A549 (cell line): ENCODE results near the gene SZT2. TPM values are rescaled to one million over a fixed set of nuclear protein-coding genes. Genes with fewer than 3 reads are reported as not detected.

Source experiments
- ATAC-seq, 2 experiments: fragments of 200-7000 bp in 1 of 2; fragments of >200 bp in 1 of 2; cut with Nextera tagmentation in 1 of 2; cut with Tn5 transposase in 1 of 2; 3 replicates each; pipeline versions ENCODE4 v1.8.0 to v1.9.1; 2018 to 2020; ENCODE audit warnings: mild to moderate bottlenecking in 1 of 2, moderate library complexity in 1 of 2
- CTCF ChIA-PET: fragments of 300-600 bp; sonication (Branson Sonifier 250); formaldehyde crosslinking; extraction: SDS; loops from one replicate; lab custom pipeline; 2021; ENCODE audit warnings: antibody characterized with exemption, inconsistent platforms; lab: Yijun Ruan, JAX
- POLR2A ChIA-PET: fragments of 350-600 bp; formaldehyde crosslinking; extraction: SDS; loops from one replicate; lab custom pipeline; 2021; ENCODE audit warnings: antibody characterized with exemption, inconsistent platforms; lab: Yijun Ruan, JAX
- DNase-seq, 2 experiments: peaks; one replicate each; pipeline versions ENCODE4 v3.0.0 to v3.0.0-alpha.2; 2011 to 2016; ENCODE audit warnings: low read depth in 1 of 2, low spot score in 1 of 2
- FAIRE-seq: peaks from 2 replicates; lab custom pipeline; 2011; peaks lifted over from hg19 to GRCh38; lab: Jason Lieb, UNC
- H3K27ac ChIP-seq, 2 experiments: fragments of >200 bp; sonication (Bioruptor Twin); formaldehyde crosslinking; 3 replicates each; pipeline ENCODE4 v1.5.1; 2016 to 2017
- H3K4me1 ChIP-seq: fragments of >200 bp; sonication (Bioruptor Twin); formaldehyde crosslinking; 3 replicates; pipeline ENCODE4 v1.6.1; 2016
- H3K4me2 ChIP-seq: fragments of >200 bp; sonication (Bioruptor Twin); formaldehyde crosslinking; 3 replicates; pipeline ENCODE4 v1.6.1; 2016
- H3K4me3 ChIP-seq: fragments of >200 bp; sonication (Bioruptor Twin); formaldehyde crosslinking; 3 replicates; pipeline ENCODE4 v1.5.1; 2016
- H3K9me3 ChIP-seq: fragments of >200 bp; sonication (Bioruptor Twin); formaldehyde crosslinking; 3 replicates; pipeline ENCODE4 v1.6.1; 2016
- ATOH8 ChIP-seq: fragments of 250-450 bp; sonication (Bioruptor Pico); IDR thresholded peaks from 2 replicates; pipeline ENCODE4 v1.5.0; 2020; ENCODE audit warnings: low read depth, mild to moderate bottlenecking, moderate library complexity
- BHLHE40 ChIP-seq: IDR thresholded peaks from 2 replicates; pipeline ENCODE4 v1.6.1; 2012; ENCODE audit warnings: low read depth, low read length, inconsistent platforms
- EHMT2 ChIP-seq: fragments of 200-600 bp; sonication (generic); IDR thresholded peaks from 2 replicates; pipeline ENCODE4 v1.6.1; 2016; ENCODE audit warnings: antibody characterized with exemption, low read depth, mild to moderate bottlenecking, moderate library complexity
- ELK1 ChIP-seq: fragments of 150-350 bp; IDR thresholded peaks from 2 replicates; pipeline ENCODE4 v1.6.1; 2014; ENCODE audit warnings: low read depth, mild to moderate bottlenecking, low read length
- EP300 ChIP-seq, 2 experiments: fragments of >200 bp; sonication (Bioruptor Twin); formaldehyde crosslinking; IDR thresholded peaks; 2 replicates in 1 of 2; 3 replicates in 1 of 2; pipeline ENCODE4 v1.6.1; 2016 to 2017
- FOSB ChIP-seq: fragments of 250-450 bp; sonication (Bioruptor Pico); IDR thresholded peaks from 2 replicates; pipeline ENCODE4 v1.5.0; 2020; ENCODE audit warnings: mild to moderate bottlenecking, moderate library complexity
- HDAC2 ChIP-seq: fragments of 200-600 bp; sonication (generic); IDR thresholded peaks from 2 replicates; pipeline ENCODE4 v1.6.1; 2016
- HOXB5 ChIP-seq: fragments of 250-450 bp; sonication (Bioruptor Pico); IDR thresholded peaks from 2 replicates; pipeline ENCODE4 v1.5.0; 2020; ENCODE audit warnings: mild to moderate bottlenecking, moderate library complexity
- JUN ChIP-seq, 2 experiments: fragments of >200 bp; sonication (Bioruptor Twin); formaldehyde crosslinking; IDR thresholded peaks; 2 replicates in 1 of 2; 3 replicates in 1 of 2; pipeline ENCODE4 v1.6.1; 2016 to 2017
- MAZ ChIP-seq: fragments of 150-350 bp; IDR thresholded peaks from 2 replicates; pipeline ENCODE4 v1.6.1; 2014; ENCODE audit warnings: antibody characterized with exemption, low read depth, low read length, borderline replicate concordance
- MYC ChIP-seq: IDR thresholded peaks from 2 replicates; pipeline ENCODE4 v1.6.1; 2012; ENCODE audit warnings: mild to moderate bottlenecking, inconsistent platforms, low read length, improper control_type of control experiment, borderline replicate concordance
- NFE2L2 ChIP-seq: fragments of 150-350 bp; conservative IDR thresholded peaks from 2 replicates; pipeline ENCODE4 v1.6.1; 2014; ENCODE audit warnings: low read length
- NR3C1 ChIP-seq: fragments of >200 bp; sonication (Bioruptor Twin); formaldehyde crosslinking; IDR thresholded peaks from 3 replicates; pipeline ENCODE4 v1.6.1; 2017
- PHF8 ChIP-seq: fragments of 200-600 bp; sonication (generic); IDR thresholded peaks from 2 replicates; pipeline ENCODE4 v1.6.1; 2016; ENCODE audit warnings: low read depth, mild to moderate bottlenecking, antibody characterized with exemption, moderate library complexity, borderline replicate concordance
- RAD21 ChIP-seq, 2 experiments: fragments of >200 bp in 1 of 2; sonication (Bioruptor Twin) in 1 of 2; formaldehyde crosslinking in 1 of 2; IDR thresholded peaks in 1 of 2; conservative IDR thresholded peaks in 1 of 2; 2 replicates in 1 of 2; 3 replicates in 1 of 2; pipeline ENCODE4 v1.6.1; 2012 to 2018; ENCODE audit warnings: inconsistent platforms in 1 of 2
- REST ChIP-seq: fragments of 200-600 bp; sonication (generic); IDR thresholded peaks from 2 replicates; pipeline ENCODE4 v1.6.1; 2016; ENCODE audit warnings: antibody characterized with exemption, mild to moderate bottlenecking, moderate library complexity
- RFX5 ChIP-seq: fragments of 450-650 bp; IDR thresholded peaks from 2 replicates; pipeline ENCODE4 v1.7.1; 2014; ENCODE audit warnings: antibody characterized with exemption, mild to moderate bottlenecking, moderate library complexity
- RNF2 ChIP-seq: fragments of 200-600 bp; sonication (generic); IDR thresholded peaks from 2 replicates; pipeline ENCODE4 v1.6.1; 2016; ENCODE audit warnings: low read depth, mild to moderate bottlenecking, antibody characterized with exemption, moderate library complexity, borderline replicate concordance
- ZFP36 ChIP-seq: fragments of 450-650 bp; IDR thresholded peaks from 2 replicates; pipeline ENCODE4 v1.6.1; 2014; ENCODE audit warnings: borderline replicate concordance; ENCODE audit not compliant: partially characterized antibody
- ZNF302 ChIP-seq: fragments of 250-450 bp; sonication (Bioruptor Pico); IDR thresholded peaks from 2 replicates; pipeline ENCODE4 v1.9.0; 2021; ENCODE audit warnings: inconsistent platforms, mild to moderate bottlenecking, moderate library complexity
- ZSCAN20 ChIP-seq: fragments of 250-450 bp; sonication (Bioruptor Pico); IDR thresholded peaks from 2 replicates; pipeline ENCODE4 v1.8.0; 2022; ENCODE audit warnings: mild to moderate bottlenecking, moderate library complexity
- whole genome bisulfite sequencing: methylation state at CpG from one replicate; pipeline ENCODE4 v1.1.6; 2017; ENCODE audit errors: missing lambda C conversion rate; 5-methylcytosine and 5-hydroxymethylcytosine counted together
- polyA plus RNA-seq, 4 experiments: library from polyadenylated mRNA; depleted of rRNA in 3 of 4; stranded (reverse); fragments of >200 nt; fragmentation: RNase III in 1 of 4; extraction: RNeasy Plus Mini Kit Qiagen cat#74134 plus additional on column Dnase treatment in 1 of 4; gene quantifications; 2 replicates in 3 of 4; 3 replicates in 1 of 4; pipeline ENCODE4 v1.2.3, GENCODE V29; 2011 to 2017

SZT2 gene
- polyA plus RNA-seq, 2 of the 4 experiments (the other 2 are of a cell fraction): 6.1 to 6.5 TPM

- no peak for TF ChIP-seq RAD21 (conservative IDR thresholded peaks at IDR 0.05 in 1 of 2, IDR thresholded peaks at IDR 0.05 in 1 of 2)
These were observed 38.2 kb downstream of the SZT2 start (continued) for GRCh38 chr1:43427941-43428340.

GRCh38 chr1:43430831-43431230 lies 41.1 kb downstream of the SZT2 start:
- WGBS: 100% methylated on average over 4 of the region's 5 CpGs
- no peaks in the 10 kb centered on the region for H3K4me1 ChIP-seq
- ChIA-PET CTCF (interaction anchor here (1.0 kb wide), 1 partner anchor 24 kb away, joined by 3 read pairs; no protein-coding TSS in a partner anchor), POLR2A (no interaction called here)
- H3K27ac ChIP-seq: no peak overlapping the region
- H3K9me3 ChIP-seq: no peaks in the 10 kb centered on the region
- TF ChIP-seq PHF8 (no peak), HDAC2 (no peak), ZNF302 (CRISPR knock-in tag) (no peak)
- no peak for ATAC-seq
- no peak for DNase-seq
- FAIRE-seq: no peak
- no peak overlapping the region for H3K4me2 ChIP-seq
- H3K4me3 ChIP-seq: no peak overlapping the region

GRCh38 chr1:43431676-43432075 lies 42.0 kb downstream of the SZT2 start:
- TF ChIP-seq JUN (IDR thresholded peaks at IDR 0.05): no peak
- TF ChIP-seq HOXB5 (CRISPR knock-in tag): no peak
- TF ChIP-seq NFE2L2: no peak
- no peak for TF ChIP-seq ZFP36
- TF ChIP-seq REST: no peak
- TF ChIP-seq ATOH8: no peak
- no peak for TF ChIP-seq NR3C1
- CTCF ChIA-PET: interaction anchor here (1.1 kb wide), 1 partner anchor 205 kb away, joined by 3 read pairs; no protein-coding TSS in a partner anchor
- no peak for ATAC-seq
- Histone ChIP-seq H3K4me1 (no peaks in the 10 kb centered on the region), H3K27ac (no peak overlapping the region), H3K4me2 (no peak overlapping the region), H3K4me3 (no peak overlapping the region), H3K9me3 (no peaks in the 10 kb centered on the region)
- WGBS: 98% methylated on average over 7 of the region's 9 CpGs
- POLR2A ChIA-PET: no interaction called here
- FAIRE-seq: no peak
- no peak for DNase-seq

- no peak for ATAC-seq
- H3K4me2 ChIP-seq: no peak overlapping the region
- H3K4me3 ChIP-seq: no peak overlapping the region
- ChIA-PET POLR2A (no interaction called here), CTCF (interaction anchor here (1.1 kb wide), 1 partner anchor 205 kb away, joined by 3 read pairs; no protein-coding TSS in a partner anchor)
- no peaks in the 10 kb centered on the region for H3K9me3 ChIP-seq
- TF ChIP-seq MAZ (no peak), ELK1 (no peak), ZNF302 (CRISPR knock-in tag) (no peak), ZSCAN20 (CRISPR knock-in tag) (no peak), EHMT2 (no peak), BHLHE40 (no peak), RFX5 (no peak), MYC (no peak), ZFP36 (no peak), ATOH8 (no peak), FOSB (CRISPR knock-in tag) (no peak), JUN (IDR thresholded peaks at IDR 0.05) (no peak), EP300 (IDR thresholded peaks at IDR 0.05) (no peak), NFE2L2 (no peak), RNF2 (no peak)
- WGBS: 89% methylated on average over 5 of the region's 9 CpGs
- no peak overlapping the region for H3K27ac ChIP-seq
- DNase-seq: no peak
- FAIRE-seq: no peak
- no peaks in the 10 kb centered on the region for H3K4me1 ChIP-seq
These were observed 42.6 kb downstream of the SZT2 start for GRCh38 chr1:43432171-43432860.
